Measurements from ENCODE around the gene BEND5. TPM values are rescaled to one million over a fixed set of nuclear protein-coding genes. Genes with fewer than 3 reads are reported as not detected.

The BEND5 gene
- total and polyA plus RNA-seq, 10 of the 15 experiments (the other 5 are each of a cell fraction or from before 2014, with no cell fraction given) = 0.26 TPM; not detected in 9

DNA sequence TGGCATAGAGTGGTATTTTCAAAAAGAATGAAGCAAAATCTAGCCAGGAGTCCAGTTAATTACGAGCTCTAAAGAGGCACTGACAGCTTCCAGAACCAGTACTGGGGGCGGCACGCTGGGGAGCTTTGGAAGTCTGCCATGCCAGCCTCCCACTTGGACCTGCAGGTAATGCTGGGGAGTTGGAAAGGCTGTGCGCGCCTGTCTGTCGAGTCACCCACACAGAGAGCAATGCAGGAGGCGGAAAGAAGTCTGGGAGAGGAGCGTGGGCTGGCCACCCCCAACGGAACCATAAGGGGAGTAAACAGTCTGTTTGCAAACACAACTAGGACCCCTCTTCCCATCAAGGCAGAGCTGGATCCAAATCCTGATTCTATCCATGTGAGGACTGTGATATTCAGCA lies 84.5 kb downstream of the BEND5 start:
- no peak overlapping the region for H3K4me3 ChIP-seq
- TF ChIP-seq, protein P1, sequence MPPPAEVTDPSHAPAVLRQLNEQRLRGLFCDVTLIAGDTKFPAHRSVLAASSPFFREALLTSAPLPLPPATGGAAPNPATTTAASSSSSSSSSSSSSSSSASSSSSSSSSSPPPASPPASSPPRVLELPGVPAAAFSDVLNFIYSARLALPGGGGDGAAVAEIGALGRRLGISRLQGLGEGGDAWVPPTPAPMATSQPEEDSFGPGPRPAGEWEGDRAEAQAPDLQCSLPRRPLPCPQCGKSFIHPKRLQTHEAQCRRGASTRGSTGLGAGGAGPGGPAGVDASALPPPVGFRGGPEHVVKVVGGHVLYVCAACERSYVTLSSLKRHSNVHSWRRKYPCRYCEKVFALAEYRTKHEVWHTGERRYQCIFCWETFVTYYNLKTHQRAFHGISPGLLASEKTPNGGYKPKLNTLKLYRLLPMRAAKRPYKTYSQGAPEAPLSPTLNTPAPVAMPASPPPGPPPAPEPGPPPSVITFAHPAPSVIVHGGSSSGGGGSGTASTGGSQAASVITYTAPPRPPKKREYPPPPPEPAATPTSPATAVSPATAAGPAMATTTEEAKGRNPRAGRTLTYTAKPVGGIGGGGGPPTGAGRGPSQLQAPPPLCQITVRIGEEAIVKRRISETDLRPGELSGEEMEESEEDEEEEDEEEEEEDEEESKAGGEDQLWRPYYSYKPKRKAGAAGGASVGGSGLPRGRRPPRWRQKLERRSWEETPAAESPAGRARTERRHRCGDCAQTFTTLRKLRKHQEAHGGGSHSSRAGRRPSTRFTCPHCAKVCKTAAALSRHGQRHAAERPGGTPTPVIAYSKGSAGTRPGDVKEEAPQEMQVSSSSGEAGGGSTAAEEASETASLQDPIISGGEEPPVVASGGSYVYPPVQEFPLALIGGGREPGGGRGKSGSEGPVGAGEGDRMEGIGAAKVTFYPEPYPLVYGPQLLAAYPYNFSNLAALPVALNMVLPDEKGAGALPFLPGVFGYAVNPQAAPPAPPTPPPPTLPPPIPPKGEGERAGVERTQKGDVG (CRISPR knock-in tag; IDR thresholded peaks at IDR 0.05) = no peak
- TF ChIP-seq WRNIP1 (IDR thresholded peaks at IDR 0.05; ENCODE audit: borderline replicate concordance, low read depth, low read length) (no peak), JUNB (IDR thresholded peaks at IDR 0.05) (no peak), SMC3 (IDR thresholded peaks at IDR 0.05; ENCODE audit: borderline replicate concordance, low read length) (no peak)
- TF ChIP-seq, protein P2, sequence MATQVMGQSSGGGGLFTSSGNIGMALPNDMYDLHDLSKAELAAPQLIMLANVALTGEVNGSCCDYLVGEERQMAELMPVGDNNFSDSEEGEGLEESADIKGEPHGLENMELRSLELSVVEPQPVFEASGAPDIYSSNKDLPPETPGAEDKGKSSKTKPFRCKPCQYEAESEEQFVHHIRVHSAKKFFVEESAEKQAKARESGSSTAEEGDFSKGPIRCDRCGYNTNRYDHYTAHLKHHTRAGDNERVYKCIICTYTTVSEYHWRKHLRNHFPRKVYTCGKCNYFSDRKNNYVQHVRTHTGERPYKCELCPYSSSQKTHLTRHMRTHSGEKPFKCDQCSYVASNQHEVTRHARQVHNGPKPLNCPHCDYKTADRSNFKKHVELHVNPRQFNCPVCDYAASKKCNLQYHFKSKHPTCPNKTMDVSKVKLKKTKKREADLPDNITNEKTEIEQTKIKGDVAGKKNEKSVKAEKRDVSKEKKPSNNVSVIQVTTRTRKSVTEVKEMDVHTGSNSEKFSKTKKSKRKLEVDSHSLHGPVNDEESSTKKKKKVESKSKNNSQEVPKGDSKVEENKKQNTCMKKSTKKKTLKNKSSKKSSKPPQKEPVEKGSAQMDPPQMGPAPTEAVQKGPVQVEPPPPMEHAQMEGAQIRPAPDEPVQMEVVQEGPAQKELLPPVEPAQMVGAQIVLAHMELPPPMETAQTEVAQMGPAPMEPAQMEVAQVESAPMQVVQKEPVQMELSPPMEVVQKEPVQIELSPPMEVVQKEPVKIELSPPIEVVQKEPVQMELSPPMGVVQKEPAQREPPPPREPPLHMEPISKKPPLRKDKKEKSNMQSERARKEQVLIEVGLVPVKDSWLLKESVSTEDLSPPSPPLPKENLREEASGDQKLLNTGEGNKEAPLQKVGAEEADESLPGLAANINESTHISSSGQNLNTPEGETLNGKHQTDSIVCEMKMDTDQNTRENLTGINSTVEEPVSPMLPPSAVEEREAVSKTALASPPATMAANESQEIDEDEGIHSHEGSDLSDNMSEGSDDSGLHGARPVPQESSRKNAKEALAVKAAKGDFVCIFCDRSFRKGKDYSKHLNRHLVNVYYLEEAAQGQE (IDR thresholded peaks at IDR 0.05; ENCODE audit: low read depth, low read length) = no peak
- DNase-seq (ENCODE audit: low read depth, low spot score) = no peak
- H3K4me2 ChIP-seq (ENCODE audit: control insufficient read depth, insufficient read depth) = no peak overlapping the region
- H3K27me3 ChIP-seq (replicated peaks in 1 of 2; ENCODE audit: control insufficient read depth in 2 of 2, insufficient read depth in 2 of 2, low read length in 1 of 2) = no peaks in the 10 kb centered on the region
- intact Hi-C loops (cut with micrococcal nuclease; ENCODE audit: unreplicated experiment) (no loop called here), in situ Hi-C loops (cut with MboI) (no loop called here)
- no peak overlapping the region for H3K27ac ChIP-seq (ENCODE audit: control insufficient read depth, insufficient read depth)
- no peaks in the 10 kb centered on the region for H3K79me2 ChIP-seq (ENCODE audit: control insufficient read depth, insufficient read depth, low read length)
- H3K36me3 ChIP-seq (ENCODE audit: control insufficient read depth in 2 of 2, insufficient read depth in 2 of 2, low read length in 1 of 2) = no peaks in the 10 kb centered on the region
- SMC1A ChIA-PET (ENCODE audit: uncharacterized antibody, unreplicated experiment) = no interaction called here
- BruUV-seq (replicated peaks) = no TSS peak
- H3K4me1 ChIP-seq (ENCODE audit: control insufficient read depth, insufficient read depth, low read length) = no peaks in the 10 kb centered on the region
- 42% methylated on average over 9 of the region's 9 CpGs for WGBS (ENCODE audit: insufficient coverage, insufficient replicate concordance, low lambda C conversion rate, missing lambda C conversion rate)
- ATAC-seq = no peak
- CTCF ChIA-PET = interaction anchor here (1.2 to 2.3 kb wide), 2 partner anchors 15 to 120 kb away, joined by 3 to 12 read pairs; no protein-coding TSS in a partner anchor
- POLR2A ChIA-PET = no interaction called here
- no peak overlapping the region for H3K9ac ChIP-seq (ENCODE audit: control insufficient read depth, insufficient read depth, low read length)
- H4K20me1 ChIP-seq (ENCODE audit: control insufficient read depth, insufficient read depth) = no peaks in the 10 kb centered on the region; the same call in 1 of the 2 replicates
- FAIRE-seq = no peak
- H3K9me3 ChIP-seq (replicated peaks; ENCODE audit: control insufficient read depth, insufficient read depth, low read length) = no peaks in the 10 kb centered on the region
- no peak overlapping the region for H2AFZ ChIP-seq (ENCODE audit: control insufficient read depth, low read depth, low read length)
- RAD21 ChIA-PET (ENCODE audit: unreplicated experiment) = interaction anchor here (1.0 kb wide), 1 partner anchor 15 kb away, joined by 5 read pairs; no protein-coding TSS in a partner anchor

All from GM12878 (cell line).